Astrocyte of the cerebellum (primary cell): ENCODE results near the gene HSPD1.

Experiments used
- DNase-seq: peaks from one replicate; pipeline ENCODE4 v3.0.0-alpha.2; 2011; ENCODE audit warnings: low read depth
- H3K4me3 ChIP-seq: 2 replicates; pipeline ENCODE4 v1.5.1; 2011; ENCODE audit warnings: mild to moderate bottlenecking, low read depth, low read length, moderate library complexity
- CTCF ChIP-seq: IDR thresholded peaks from 2 replicates; pipeline ENCODE4 v1.5.1; 2012; ENCODE audit warnings: low read length, low read depth, moderate library complexity, mild to moderate bottlenecking; ENCODE audit errors: missing control alignments
- in situ Hi-C: cut with HindIII; loops from 2 replicates; pipeline ENCODE4 v1.10.0; 2017; ENCODE audit warnings: low sequenced_read_pairs

The HSPD1 gene

GRCh38 chr2:197499594-197500502 is at the start of gene HSPD1, which contains the start of gene HSPE1:
HSPD1 (minus strand) TSS chr2:197499840; CDS start chr2:197498848, 992 bp downstream.
HSPE1 (plus strand) TSS chr2:197500379; CDS start chr2:197500437, 58 bp downstream.
- no peak for TF ChIP-seq CTCF
- peak within 1 kb of the TSS; percentile 81 for H3K4me3 ChIP-seq
- in situ Hi-C loops: loop anchor here (5.0 kb wide), 1 partner anchor 33 kb away; no protein-coding TSS in a partner anchor
- peak; percentile 98 for DNase-seq

DNA sequence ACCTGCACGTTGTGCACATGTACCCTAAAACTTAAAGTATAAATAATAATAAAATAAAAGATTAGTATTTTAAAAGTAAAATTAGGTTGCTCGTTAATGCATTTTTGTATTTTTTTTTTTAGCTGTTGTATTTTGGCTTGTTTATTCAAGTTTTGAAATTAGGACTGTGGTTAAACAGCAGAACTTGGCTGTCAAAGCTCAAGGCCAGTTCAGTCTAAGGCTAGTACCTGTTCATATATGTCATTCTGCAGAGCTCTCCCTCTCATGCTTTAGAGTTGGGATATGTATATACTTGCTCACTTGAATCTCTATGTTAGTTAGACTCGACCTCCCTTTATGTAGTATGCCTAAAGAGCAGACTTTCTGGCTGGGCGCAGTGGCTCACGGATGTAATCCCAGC is 48.9 kb upstream of the HSPD1 start:
- no peak for TF ChIP-seq CTCF
- in situ Hi-C loops: no loop called here
- no peak overlapping the region for H3K4me3 ChIP-seq
- no peak for DNase-seq

DNA sequence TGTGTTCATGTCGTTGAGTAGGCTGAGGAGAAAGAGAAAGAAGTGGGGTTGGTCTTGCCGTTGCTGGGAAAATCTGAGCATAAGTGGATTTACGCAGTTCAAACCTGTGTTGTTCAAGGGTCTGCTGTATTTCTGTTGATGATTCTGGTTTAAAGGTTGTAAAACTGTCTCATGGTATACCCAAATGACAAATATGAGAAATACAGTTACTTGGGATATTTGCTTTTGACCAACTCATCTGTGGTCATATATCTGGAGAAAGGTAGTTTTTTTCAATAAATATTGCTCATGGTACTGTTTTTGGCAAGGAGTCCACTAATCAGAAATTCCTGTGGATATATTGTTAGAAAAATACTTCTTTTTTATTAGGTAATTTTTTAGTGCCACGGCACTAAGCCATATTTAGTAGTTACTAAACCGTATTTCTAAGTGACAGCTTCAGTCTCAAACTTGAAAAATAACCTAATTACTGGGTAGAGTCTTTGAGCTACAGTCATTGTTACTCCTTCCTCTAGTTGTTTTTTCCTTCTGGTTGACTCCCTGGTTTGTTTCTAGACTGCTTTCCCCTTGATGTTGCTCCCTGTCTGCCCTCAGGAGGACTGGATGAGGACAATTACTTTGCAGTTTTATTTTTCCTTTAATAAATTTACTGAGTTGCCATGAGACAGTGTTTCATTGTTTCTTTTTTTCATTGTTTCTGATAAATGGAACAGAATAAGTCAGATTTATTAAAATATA is 47.7 kb upstream of the HSPD1 start:
- H3K4me3 ChIP-seq: no peak overlapping the region
- no peak for TF ChIP-seq CTCF
- no peak for DNase-seq
- in situ Hi-C loops: no loop called here

DNA sequence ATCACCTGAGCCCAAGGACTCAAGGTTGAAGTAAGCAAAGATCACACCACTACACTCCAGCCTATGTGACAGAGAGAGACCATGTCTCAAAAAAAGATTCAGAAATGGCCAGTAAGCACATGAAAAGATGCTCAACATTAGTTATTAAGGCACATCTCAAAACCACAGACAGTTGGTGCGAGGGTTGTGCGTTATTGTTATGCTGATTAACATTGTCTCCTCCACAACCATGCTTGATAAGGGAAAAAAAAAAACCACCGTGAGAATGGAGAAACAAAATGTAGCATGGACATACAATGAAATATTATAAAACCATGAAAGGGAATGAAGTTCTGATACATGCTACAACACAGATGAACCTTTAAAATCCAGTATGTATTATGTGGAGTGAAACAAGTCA is 43.6 kb upstream of the HSPD1 start:
- H3K4me3 ChIP-seq: no peak overlapping the region
- no peak for DNase-seq
- TF ChIP-seq CTCF: no peak
- in situ Hi-C loops: no loop called here

DNA sequence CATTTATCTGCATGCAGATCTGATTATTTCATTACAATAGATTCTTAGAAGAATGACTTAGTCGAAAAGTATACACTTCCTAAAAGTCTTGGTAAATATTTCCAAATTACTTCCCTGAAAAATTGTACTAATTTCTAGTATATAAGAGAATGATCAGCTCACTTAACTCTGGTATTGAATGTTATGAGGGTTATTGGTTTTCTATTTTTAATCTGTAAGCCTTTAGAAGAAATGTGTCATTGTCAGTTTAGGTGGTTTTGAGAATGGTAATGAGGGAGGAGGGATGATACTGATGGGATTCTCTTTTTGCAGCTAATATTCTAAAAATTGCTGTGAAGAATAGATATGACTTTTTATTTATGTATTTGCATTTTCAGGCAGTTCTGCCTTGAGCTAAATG is 40.1 kb upstream of the HSPD1 start:
- in situ Hi-C loops: no loop called here
- no peak overlapping the region for H3K4me3 ChIP-seq
- no peak for TF ChIP-seq CTCF
- DNase-seq: no peak

- in situ Hi-C loops: no loop called here
- no peak overlapping the region for H3K4me3 ChIP-seq
- peak; percentile 28 for DNase-seq
- TF ChIP-seq CTCF: no peak
Observed at GRCh38 chr2:197538412-197538811, 38.8 kb upstream of the HSPD1 start.
